Heart left ventricle (tissue), 13 donors: Measurements from ENCODE around the gene SMAD3.

Experiments used
- POLR2A ChIP-seq, 2 donors: fragments of 450-650 bp; IDR thresholded peaks; one replicate each; pipeline ENCODE4 v1.6.1; 2017; ENCODE audit warnings: antibody characterized with exemption in 2 of 2, mild to moderate bottlenecking in 2 of 2, moderate library complexity in 2 of 2
- TF ChIP-seq, protein P1 (sequence below), 12 donors: fragments of 200-600 bp; sonication (generic) in 4 of 12; IDR thresholded peaks; one replicate each; pipeline versions ENCODE4 v1.5.0 to v1.8.0; 2018 to 2022; ENCODE audit warnings: antibody characterized with exemption in 12 of 12, mild to moderate bottlenecking in 5 of 12
- donor health status: ischemic (EF 13 %, LVEDD 7.1; RV severe dilation, severe dysfunction).
- donor health status: DM: no; HTN: yes; CAD: no.
- donor health status: DM: no; HTN: no; CAD: no.
- donor health status: ischemic (EF 25% LVEDD 6.9; RV normal size, moderate dysfunction).
- donor health status: ischemic (EF 25% LVEDD 5.7; RV mildly dilated, moderate dysfunction).
- donor health status: ischemic (EF 35%, LVEDD 5.7; RV mildly dilated, moderate dysfunction).
- donor health status: nonischemic (EF 11% LVEDD 7.7; RV severe dilation, severe dysfunction).
- donor health status: DM: yes; HTN: yes; CAD: no.
- donor health status: PGD.
- donor health status: ischemic (EF 29% LVEDD 5.4; RV normal size, mild dysfunction).
- donor health status: nonischemic (EF 23%, LVEDD 6.1; RV moderate dilation, normal function).

DNA sequence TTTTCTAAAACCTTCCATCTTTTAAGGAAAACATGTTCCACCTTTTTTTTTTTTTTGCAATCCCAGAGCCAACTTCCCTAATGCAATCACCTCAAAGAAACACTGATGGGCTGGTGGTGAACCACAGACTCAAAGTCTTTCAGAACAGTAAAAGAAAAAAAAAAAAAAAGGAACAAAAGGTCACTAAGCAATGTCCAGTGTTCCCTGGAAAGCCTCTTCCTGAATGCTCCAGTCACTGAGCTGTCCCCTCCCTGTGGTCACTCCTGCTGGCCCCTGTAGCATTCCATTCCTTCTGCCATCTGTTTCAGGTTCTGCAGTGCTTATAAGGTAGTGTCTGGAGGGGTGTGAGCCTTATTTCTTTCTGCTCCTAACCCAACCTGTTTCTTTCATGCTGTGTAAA lies 135.7 kb downstream of the SMAD3 start:
- TF ChIP-seq, protein P1, sequence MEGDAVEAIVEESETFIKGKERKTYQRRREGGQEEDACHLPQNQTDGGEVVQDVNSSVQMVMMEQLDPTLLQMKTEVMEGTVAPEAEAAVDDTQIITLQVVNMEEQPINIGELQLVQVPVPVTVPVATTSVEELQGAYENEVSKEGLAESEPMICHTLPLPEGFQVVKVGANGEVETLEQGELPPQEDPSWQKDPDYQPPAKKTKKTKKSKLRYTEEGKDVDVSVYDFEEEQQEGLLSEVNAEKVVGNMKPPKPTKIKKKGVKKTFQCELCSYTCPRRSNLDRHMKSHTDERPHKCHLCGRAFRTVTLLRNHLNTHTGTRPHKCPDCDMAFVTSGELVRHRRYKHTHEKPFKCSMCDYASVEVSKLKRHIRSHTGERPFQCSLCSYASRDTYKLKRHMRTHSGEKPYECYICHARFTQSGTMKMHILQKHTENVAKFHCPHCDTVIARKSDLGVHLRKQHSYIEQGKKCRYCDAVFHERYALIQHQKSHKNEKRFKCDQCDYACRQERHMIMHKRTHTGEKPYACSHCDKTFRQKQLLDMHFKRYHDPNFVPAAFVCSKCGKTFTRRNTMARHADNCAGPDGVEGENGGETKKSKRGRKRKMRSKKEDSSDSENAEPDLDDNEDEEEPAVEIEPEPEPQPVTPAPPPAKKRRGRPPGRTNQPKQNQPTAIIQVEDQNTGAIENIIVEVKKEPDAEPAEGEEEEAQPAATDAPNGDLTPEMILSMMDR (IDR thresholded peaks at IDR 0.05): no peak
- TF ChIP-seq POLR2A (IDR thresholded peaks at IDR 0.05): no peak
